CD4-positive, alpha-beta T cell treated with Interleukin-4 for 1 hour (primary cell): ENCODE measurements around the gene NUP62.

Experiments
- DNase-seq, 2 donors: peaks; one replicate each; pipeline ENCODE4 v3.0.0-alpha.2; 2020 to 2022

The NUP62 gene

DNA sequence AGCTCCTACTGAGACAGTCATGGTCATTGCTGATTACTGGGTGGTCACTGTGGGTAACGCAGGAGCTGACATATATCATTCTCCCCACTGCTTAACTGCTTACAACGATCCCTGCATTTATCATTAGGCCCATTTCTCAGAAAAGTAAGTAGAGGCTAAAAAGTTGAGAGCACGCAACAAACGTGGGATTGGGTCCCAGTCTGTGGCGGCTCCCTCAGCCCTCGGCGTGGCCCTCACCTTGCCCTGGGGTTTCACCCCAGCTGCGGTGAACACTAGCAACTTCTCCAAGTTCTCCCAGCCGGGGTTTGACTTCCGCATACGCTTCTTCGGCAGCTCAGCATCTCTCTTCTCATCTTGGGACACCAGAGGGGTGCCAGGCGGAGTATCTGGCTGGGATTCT is 64.4 kb downstream of the NUP62 start:
- no peak for DNase-seq

DNA sequence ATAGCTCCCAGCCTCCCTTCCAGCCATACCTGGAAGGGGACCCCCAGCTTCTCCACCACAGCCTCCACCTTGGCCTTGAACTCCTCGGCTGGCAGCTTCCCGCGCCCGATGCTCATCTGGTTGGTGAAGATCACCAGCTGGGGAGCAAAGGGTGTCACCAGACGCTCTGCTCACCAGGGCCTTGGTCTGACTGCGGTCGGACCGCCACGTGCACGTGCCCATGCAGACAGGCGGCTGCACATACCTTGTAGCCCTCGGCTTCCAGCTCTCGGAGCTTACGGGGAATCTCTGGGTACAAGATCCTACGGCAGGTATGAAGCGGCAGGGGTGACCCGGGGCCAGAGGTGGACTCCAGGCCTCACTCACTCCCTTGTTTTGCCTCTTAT is 65.4 kb downstream of the NUP62 start:
- DNase-seq = no peak

DNA sequence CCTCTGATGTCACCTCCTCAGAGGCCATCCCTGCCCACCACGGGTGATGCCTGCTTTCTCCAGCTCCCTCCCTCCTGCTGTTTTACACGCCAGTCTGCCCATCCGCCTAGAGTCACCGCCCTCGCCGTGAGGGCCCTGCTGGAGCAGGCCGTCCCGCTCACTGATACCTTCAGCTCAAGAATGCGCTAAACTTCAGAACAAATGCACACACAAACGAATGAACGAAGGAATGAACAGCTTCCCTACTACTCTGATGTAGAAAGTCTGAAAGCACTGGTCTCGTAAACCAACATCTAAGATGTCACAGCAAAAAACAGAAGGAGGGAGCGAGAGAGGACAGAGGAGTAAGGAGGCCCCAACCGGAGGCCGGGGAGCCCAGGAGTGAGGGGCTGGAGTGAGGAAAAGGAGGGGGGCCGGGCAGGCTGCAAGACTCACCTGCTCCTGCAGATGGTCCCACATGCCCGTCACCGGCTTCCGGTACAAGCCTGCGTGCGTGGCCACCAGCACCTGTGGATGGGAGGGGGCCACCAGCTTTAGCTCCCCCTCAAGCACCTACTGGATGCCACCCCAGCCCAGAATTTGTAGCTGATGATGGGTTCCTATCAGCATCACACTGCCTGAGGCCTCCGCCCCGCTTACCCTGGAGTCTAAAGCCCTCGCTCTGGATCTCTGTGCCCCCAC is 65.9 kb downstream of the NUP62 start:
- DNase-seq = no peak

DNA sequence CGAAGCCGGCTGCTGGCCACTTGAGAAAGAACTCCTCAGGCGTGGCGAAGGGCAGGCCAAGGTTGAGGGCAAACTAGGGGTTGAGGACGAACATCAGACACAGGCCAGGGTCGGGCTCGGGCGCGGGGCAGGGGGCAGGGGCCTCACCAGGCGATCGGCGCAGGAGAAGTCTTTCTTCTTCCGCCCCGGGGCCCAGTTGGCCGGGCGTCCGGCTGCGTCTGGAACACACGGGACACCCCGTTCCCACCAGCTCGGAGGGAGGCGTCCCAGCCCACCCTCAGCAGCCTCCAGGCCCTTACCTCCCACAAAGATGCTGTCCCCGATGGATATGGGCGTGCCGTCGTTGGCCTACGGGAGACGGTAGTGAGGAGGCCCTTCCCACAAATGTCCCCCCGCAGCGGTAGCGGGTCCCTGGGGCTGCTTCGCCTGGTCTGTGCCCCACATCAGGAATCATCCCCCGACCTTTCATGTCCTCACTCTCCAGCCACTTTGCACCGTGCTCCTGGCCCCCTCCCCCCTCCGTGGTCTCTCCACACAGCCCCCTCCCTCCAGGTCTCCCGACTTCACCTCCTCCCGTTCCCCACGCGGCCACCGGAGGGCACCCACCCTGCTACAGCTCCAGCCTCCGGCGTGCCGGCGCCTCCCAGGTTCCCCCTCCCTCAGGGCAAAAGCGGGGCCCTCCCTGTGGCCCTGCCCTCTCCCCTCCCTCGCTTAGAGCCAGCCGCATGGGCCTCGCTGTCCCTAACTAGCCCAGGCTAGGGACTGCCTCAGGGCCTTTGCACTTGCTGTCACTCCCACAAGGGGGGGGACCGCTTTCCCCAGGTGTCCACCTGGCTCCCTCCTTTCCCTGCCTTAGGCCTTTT is 66.7 kb downstream of the NUP62 start:
- no peak for DNase-seq

DNA sequence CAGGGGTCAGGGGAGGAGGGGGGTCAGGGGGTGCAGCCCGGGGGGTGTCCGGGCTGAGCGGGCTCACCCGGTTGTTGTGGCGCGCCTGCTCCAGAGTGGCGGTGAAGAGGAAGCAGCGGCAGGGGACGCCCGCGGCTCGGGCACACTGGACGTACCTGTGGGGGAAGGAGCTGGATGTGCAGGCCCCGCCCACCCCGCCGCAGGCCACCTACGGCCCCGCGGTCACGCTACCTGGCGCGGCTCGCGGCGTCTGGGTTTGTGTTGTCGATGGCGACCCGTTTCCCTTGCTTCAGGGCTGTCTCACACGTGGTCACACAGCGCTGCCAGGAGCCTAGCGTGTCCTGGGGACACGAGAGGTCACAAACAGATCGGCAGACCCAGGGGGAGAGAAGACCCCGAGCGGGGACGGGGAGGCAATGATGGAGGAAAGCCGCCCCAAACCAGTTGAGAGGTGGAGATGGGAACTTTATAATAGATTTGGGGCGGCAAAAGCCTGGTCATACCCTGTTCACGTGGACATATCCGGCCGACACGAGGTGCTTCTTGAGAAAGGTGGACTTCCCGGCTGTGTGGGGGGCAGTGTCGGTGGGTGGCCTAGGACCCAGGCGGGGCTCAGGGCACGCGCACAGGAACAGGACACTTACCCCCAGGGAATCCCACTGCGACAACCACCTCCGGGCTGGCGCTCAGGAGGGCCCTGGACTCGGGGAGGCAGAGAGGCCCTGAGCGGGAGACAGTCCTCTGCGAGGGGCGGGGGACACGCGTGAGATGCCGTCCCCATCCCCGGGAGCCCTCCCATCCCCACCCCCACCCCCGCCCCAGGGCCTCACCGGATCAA is 67.5 kb downstream of the NUP62 start:
- no peak for DNase-seq

DNA sequence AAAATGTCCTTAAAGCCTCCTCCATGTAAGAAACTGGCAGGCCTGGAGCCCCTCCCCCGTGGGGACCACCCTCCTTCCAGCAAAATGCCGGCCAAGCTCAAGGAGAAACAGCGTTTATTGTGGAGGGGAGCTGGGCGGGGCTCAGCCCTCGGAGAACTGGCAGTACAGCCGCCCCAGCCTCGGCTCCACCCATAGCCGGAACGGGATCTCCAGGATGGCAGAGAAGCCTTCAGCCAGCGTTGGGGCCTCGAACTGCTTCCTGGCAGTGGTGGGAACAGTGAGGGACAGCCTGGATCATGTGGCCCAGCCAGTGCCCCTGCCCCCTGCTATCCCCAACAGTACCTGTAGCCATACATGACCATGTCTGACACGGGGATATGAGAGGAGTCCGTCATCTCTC is 68.2 kb downstream of the NUP62 start:
- no peak for DNase-seq

DNA sequence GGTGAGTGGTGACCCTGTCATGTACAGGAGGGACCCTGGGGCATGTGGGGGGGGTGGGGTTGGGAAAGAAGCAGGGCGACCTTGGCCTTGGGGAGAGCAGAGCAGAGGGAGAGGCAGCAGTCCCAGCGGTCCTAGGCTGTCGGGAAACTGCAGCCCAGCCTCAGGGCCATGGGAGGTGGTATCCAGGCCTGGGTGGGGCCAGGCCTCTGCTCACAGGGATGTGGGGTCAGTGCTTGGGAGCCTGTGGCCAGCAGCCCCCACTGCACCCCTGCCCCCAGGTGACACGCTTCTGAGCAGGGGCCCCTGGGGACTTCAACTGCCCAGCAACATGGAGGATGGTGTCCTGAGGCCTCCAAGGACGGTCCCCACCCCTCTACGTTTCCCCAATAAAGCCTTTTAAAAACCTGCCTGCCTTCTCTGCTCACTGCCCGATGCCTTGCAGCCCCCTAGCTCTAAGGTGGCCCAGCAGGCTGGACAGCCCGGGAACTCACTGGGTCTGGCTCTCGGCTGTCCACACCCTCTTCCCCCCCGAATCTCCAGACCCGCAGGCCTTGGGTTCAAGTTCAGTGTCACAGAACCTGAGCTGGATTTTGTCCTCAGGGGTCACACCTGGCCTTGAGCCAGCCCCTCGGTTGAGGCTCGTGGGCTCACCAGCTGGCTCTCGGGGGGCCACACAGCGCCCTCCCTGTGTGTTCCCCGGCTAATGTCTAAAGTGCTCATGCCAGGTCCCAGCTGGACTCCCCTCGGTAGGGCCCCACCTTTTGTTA is 68.8 kb downstream of the NUP62 start:
- DNase-seq = no peak

DNA sequence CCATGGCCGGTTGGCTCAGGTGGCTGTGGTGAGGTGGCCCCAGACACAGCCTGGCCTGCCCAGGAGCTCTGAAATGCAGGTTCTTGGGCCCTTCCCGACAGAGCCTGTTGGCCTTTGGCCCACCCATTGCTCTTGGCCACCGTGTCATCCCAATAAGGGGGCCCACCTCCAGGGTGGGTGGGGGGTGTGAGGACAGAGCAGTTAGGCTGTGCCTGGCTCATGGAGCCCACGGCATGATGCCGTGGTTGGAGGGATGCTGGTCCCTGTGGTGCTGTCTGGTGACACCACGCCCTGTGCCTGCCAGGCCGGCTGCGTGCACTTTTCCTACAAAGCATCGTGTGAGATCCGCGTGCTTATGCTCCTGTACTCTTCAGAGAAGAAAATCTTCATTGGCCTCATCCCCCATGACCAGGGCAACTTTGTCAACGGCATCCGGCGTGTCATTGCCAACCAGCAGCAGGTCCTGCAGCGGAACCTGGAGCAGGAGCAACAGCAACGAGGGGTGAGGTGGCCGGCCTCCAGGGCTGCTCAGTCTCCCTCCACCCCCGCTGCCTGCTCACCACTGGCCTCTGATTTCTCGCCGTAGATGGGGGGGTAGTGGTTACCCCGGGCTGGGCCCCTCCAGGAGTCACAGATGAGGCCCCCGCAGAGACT is 69.5 kb downstream of the NUP62 start:
- DNase-seq = no peak

DNA sequence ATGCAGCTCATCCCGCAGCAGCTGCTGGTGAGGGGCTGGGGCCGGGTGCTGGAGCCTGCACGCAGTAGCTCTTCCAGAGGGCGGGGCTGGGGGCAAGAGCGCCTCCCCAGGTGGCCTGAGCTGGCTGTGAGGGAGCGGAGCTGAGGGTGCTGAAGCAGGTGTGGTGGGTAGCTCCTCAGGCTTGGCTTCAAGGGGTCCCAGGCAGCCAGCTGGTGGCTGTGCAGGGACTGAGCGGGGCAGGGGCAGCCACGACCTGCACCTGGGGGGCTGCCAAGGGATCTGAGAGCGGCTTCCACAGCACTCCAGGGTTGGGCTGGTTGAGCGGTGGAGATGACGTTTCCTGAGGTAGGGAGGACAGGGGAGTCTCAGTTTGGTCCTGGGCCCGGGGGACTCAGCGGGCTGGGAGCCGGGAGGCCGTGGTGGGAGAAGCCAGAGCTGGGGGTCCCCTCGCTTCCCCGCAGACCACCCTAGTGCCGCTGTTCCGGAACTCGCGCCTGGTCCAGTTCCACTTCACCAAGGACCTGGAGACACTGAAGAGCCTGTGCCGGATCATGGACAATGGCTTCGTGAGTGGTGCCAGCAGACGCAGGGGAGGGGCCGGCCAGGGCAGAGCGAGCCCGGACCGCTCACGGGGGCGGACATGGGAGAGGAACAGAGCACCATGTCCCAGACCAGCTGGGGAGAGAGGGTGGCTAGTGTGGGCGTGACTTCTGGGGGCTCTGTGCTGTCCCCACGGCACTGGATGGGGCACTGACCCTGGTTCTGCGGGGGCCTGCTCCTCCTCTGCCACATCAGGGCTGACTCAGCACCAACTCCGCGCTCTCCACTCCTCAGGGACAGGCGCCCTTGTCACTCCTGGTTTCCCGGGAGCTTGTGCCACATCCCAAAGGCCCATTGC is 71.0 kb downstream of the NUP62 start:
- no peak for DNase-seq

DNA sequence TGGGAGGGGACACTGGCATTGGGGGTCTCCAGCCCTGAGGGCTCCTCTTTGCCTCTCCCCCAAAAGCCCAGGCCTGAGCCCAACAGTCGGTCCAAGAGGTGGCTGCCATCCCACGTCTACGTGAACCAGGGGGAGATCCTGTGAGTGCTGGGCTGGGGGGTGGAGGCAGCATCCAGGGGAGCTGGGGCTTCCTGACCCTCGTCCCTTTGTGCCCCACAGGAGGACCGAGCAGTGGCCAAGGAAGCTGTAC is 71.5 kb downstream of the NUP62 start:
- no peak for DNase-seq

DNA sequence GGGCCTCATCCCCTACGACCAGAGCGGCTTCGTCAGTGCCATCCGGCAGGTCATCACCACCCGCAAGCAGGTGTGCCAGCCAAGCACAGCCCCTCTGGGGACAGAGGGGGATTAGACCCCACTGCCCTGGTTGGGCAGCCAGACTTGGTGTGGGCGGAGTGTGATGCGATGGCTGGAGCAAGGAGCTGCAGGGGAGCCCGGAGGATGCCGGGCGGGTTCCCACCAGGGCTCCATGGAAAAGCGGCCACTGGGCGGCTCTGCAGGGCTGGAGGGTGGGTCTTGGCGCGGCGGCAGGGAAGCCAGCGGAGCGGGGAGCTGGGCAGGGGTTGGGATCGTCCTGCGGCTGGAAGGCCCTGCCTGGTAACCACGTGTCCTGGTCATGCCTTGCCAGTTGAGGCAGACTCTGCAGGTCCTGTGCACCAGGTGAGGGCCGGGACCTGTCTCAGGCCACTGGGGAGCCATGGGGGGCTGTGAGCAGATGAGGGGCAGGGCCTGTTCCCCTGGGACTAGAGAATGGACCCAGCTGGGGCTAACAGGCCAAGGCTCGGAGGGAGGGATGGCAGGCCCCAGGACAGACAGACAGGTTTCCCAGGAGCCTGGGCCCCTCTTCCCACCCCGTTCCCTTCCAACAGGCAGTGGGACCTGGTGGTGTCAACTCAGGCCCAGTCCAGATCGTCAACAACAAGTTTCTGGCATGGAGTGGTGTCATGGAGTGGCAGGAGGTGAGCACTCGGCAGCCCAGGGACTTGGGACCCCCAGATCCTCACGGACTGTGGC is 72.1 kb downstream of the NUP62 start:
- DNase-seq = no peak
